Uterus (tissue), 4 donors: ENCODE results near the gene HLCS. TPM values are rescaled to one million over a fixed set of nuclear protein-coding genes. Genes with fewer than 3 reads are reported as not detected.

Experiments
- DNase-seq, 2 donors: peaks; one replicate each; pipeline ENCODE4 v3.0.0-alpha.2; 2019 to 2020
- H3K27ac ChIP-seq, 2 donors: fragments of 200-600 bp; sonication (generic); 1 replicate in 1 of 2; 2 replicates in 1 of 2; pipeline ENCODE4 v1.5.1; 2016 to 2018
- H3K27me3 ChIP-seq, 2 donors: fragments of 200-600 bp; sonication (generic); one replicate each; pipeline ENCODE4 v1.5.1; 2018 to 2019; ENCODE audit warnings: control low read depth in 1 of 2
- H3K36me3 ChIP-seq, 2 donors: fragments of 200-600 bp; sonication (generic); one replicate each; pipeline ENCODE4 v1.5.1; 2019; ENCODE audit warnings: control low read depth in 1 of 2
- H3K4me1 ChIP-seq, 2 donors: fragments of 200-600 bp; sonication (generic); one replicate each; pipeline ENCODE4 v1.5.1; 2018 to 2019; ENCODE audit warnings: control low read depth in 1 of 2
- H3K4me3 ChIP-seq, 2 donors: fragments of 200-600 bp; sonication (generic); 1 replicate in 1 of 2; 2 replicates in 1 of 2; pipeline ENCODE4 v1.5.1; 2018 to 2019; ENCODE audit warnings: mild to moderate bottlenecking in 1 of 2
- H3K9me3 ChIP-seq, 2 donors: fragments of 200-600 bp; sonication (generic); one replicate each; pipeline ENCODE4 v1.5.1; 2019; ENCODE audit warnings: control low read depth in 1 of 2
- POLR2A ChIP-seq, 2 donors: fragments of 450-650 bp; IDR thresholded peaks; one replicate each; pipeline ENCODE4 v1.6.1; 2016; ENCODE audit warnings: antibody characterized with exemption in 2 of 2, mild to moderate bottlenecking in 1 of 2, moderate library complexity in 1 of 2
- intact Hi-C: fragments of 100-400 bp; cut with DNase I; formaldehyde crosslinking; loops from one replicate; pipeline ENCODE4 v1.15.1; 2023; ENCODE audit warnings: low total_unique reads
- total RNA-seq, 4 donors: library from RNA; depleted of rRNA in 3 of 4; stranded (reverse); fragments of >200 nt in 3 of 4; gene quantifications; one replicate each; pipeline versions ENCODE4 v1.1.0 to v1.2.4, GENCODE V29; 2014 to 2023
- TF ChIP-seq, protein P1 (sequence below), 4 experiments: fragments of 200-600 bp in 2 of 4; fragments of 450-650 bp in 2 of 4; sonication (generic) in 2 of 4; IDR thresholded peaks; one replicate each; pipeline ENCODE4 v1.5.1; 2016 to 2019; ENCODE audit warnings: antibody characterized with exemption in 4 of 4, mild to moderate bottlenecking in 2 of 4, moderate library complexity in 1 of 4
- donor health status: DM: yes; HTN: yes; CAD: no.

Gene HLCS
- total RNA-seq, 4 donors from 2014 or later = 3.8 to 31.4 (median 15.4) TPM

- TF ChIP-seq, protein P1, sequence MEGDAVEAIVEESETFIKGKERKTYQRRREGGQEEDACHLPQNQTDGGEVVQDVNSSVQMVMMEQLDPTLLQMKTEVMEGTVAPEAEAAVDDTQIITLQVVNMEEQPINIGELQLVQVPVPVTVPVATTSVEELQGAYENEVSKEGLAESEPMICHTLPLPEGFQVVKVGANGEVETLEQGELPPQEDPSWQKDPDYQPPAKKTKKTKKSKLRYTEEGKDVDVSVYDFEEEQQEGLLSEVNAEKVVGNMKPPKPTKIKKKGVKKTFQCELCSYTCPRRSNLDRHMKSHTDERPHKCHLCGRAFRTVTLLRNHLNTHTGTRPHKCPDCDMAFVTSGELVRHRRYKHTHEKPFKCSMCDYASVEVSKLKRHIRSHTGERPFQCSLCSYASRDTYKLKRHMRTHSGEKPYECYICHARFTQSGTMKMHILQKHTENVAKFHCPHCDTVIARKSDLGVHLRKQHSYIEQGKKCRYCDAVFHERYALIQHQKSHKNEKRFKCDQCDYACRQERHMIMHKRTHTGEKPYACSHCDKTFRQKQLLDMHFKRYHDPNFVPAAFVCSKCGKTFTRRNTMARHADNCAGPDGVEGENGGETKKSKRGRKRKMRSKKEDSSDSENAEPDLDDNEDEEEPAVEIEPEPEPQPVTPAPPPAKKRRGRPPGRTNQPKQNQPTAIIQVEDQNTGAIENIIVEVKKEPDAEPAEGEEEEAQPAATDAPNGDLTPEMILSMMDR (IDR thresholded peaks at IDR 0.05) = no peak
- no peak for TF ChIP-seq POLR2A (IDR thresholded peaks at IDR 0.05)
- Histone ChIP-seq H3K36me3 (no peaks in the 10 kb centered on the region), H3K27me3 (no peaks in the 10 kb centered on the region)
These were observed 207.0 kb downstream of the HLCS start for GRCh38 chr21:36759348-36760083.

DNA sequence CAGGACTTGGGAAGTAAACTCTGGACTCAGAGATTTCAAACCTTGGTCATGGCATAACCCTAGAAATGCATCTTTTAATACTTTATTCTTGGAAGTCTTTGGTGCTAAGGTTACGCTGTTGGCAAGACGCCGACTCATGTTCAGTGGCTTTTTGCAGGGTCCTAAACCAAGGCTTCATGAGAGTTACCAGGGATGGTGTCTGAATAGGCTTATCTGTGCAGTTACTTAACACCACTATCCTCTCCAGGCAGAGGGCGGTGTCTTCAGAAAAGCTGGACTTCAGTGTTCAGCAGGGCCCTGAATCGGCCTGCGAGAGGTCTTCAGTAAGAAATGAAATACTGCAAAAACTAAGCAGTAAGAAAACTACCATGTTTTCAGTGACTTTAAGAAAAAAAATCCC, 209.3 kb downstream of the HLCS start:
- H3K9me3 ChIP-seq = no peaks in the 10 kb centered on the region
- no peak overlapping the region for H3K27ac ChIP-seq
- DNase-seq = no peak
- H3K36me3 ChIP-seq = no peaks in the 10 kb centered on the region
- TF ChIP-seq, protein P1 (IDR thresholded peaks at IDR 0.05) = no peak
- no peak for TF ChIP-seq POLR2A (IDR thresholded peaks at IDR 0.05)
- intact Hi-C loops = no loop called here
- H3K27me3 ChIP-seq = no peaks in the 10 kb centered on the region
- H3K4me1 ChIP-seq = no peaks in the 10 kb centered on the region
- H3K4me3 ChIP-seq = no peak overlapping the region

More at GRCh38 chr21:36759348-36760083, 207.0 kb downstream of the HLCS start:
- Histone ChIP-seq H3K27ac (no peak overlapping the region), H3K4me3 (no peak overlapping the region), H3K4me1 (no peaks in the 10 kb centered on the region), H3K9me3 (no peaks in the 10 kb centered on the region)
- intact Hi-C loops = no loop called here
- no peak for DNase-seq

GRCh38 chr21:36756527-36756926, 209.9 kb downstream of the HLCS start:
- Histone ChIP-seq H3K27me3 (no peaks in the 10 kb centered on the region), H3K36me3 (no peaks in the 10 kb centered on the region), H3K4me3 (no peak overlapping the region), H3K4me1 (no peaks in the 10 kb centered on the region), H3K9me3 (no peaks in the 10 kb centered on the region), H3K27ac (no peak overlapping the region)
- TF ChIP-seq, protein P1 (IDR thresholded peaks at IDR 0.05) = no peak
- TF ChIP-seq POLR2A (IDR thresholded peaks at IDR 0.05) = no peak
- intact Hi-C loops = no loop called here
- DNase-seq = no peak

DNA sequence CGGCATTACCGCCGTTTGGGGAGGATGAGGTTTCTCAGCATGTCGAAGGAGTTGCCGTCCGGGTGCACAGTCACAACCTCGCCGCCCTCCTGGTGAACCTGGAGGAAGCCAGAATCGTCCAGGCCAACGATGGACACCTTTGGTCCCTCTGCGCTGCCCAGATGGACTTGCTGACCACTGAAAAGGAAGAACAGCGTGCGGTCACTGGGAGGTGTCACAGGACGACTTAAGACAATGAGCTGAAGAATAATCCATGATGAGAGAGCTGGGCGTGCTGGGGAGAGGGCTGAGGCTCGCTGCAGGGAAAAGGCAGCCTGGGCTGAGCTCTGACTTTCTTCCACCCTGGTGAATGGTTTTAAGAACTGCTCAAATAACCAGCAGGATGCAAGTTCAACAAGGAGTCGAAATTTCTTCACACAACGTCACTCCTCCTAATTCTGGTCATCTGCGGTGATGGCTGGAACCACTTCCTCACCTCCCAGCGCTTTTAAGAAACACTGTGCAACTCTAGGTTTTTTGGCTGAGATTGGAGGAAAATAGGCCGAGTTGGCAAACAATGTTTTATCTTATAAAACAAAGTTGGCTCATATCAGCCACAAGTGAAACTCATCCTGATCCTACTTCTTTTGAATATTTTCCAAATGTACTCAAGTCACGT, 212.1 kb downstream of the HLCS start:
- no peak for DNase-seq
- H3K36me3 ChIP-seq = no peaks in the 10 kb centered on the region
- no peak overlapping the region for H3K27ac ChIP-seq
- H3K4me3 ChIP-seq = no peak overlapping the region
- no peaks in the 10 kb centered on the region for H3K9me3 ChIP-seq
- H3K4me1 ChIP-seq = no peaks in the 10 kb centered on the region
- no peaks in the 10 kb centered on the region for H3K27me3 ChIP-seq
- intact Hi-C loops = no loop called here
- TF ChIP-seq, protein P1 (IDR thresholded peaks at IDR 0.05) = no peak
- TF ChIP-seq POLR2A (IDR thresholded peaks at IDR 0.05) = no peak

DNA sequence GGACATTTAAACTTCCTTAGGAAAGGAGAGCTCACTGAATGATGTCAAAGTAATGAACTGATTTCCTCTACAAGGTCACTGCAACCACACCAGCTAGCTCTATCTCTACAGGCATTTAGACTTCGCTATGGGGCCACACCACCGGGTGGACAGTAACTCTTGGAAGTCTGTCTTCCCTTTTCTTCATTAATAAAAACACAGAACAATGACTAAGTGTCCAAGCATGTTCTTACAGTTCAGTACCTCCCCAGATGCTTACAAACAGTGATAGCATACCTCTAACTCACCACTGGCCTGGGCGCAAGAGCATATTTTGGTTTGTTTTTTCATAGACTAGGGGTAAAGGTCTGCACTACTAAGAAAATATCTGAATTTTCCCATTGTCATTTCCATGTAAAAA, 212.9 kb downstream of the HLCS start:
- H3K4me1 ChIP-seq = no peaks in the 10 kb centered on the region
- H3K27me3 ChIP-seq = peaks cover 0 to under 1% of the 10 kb centered on the region in 2 donors
- H3K27ac ChIP-seq = no peak overlapping the region
- TF ChIP-seq POLR2A (IDR thresholded peaks at IDR 0.05) = no peak
- TF ChIP-seq, protein P1 (IDR thresholded peaks at IDR 0.05) = no peak
- intact Hi-C loops = no loop called here
- no peaks in the 10 kb centered on the region for H3K9me3 ChIP-seq
- no peak for DNase-seq
- no peak overlapping the region for H3K4me3 ChIP-seq
- H3K36me3 ChIP-seq = no peaks in the 10 kb centered on the region
